NOMO-1 (cell line): ENCODE measurements around the gene ARHGAP1.

Experiments used
- DNase-seq, 2 experiments: peaks; one replicate each; lab custom pipeline; 2025; ENCODE audit not compliant: unreplicated experiment in 2 of 2; lab: John Stamatoyannopoulos, UW

Gene ARHGAP1

DNA sequence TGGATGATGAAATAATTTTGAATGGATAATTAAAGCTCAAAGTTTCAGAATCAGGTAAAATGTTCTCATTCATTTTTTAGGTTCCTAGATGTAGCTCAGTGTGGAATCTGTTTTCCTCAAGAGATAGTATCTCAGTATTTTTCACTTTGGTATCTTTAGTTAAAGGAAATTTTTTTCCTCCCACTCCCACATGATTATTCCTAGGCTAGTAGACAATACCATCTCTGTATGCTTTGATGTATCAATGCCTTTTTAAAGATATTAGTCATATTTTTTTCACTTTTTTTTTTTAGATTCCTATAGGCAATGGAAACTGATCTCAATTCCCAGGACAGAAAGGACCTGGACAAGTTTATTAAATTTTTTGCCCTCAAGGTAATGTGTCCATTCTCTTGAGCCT lies 56.4 kb downstream of the ARHGAP1 start:
- no peak for DNase-seq

DNA sequence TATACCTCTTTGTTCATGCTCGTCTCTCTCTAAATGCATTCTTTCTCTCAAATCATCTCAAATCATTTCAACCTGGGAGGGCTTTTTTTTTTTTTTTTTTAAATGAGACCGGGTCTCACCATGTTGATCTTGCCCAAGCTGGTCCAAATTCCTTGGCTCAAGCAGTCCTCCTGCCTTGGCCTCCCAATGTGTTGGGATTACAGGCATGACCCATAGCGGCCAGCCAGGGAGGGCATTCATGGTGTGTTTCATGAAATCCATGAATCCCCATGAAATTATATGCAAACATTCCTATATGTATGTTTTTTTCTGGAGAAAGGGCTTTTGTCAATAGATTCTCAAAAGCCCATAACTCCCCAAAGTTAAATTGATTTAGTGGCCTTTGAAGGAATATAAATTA lies 56.9 kb downstream of the ARHGAP1 start:
- no peak for DNase-seq

DNA sequence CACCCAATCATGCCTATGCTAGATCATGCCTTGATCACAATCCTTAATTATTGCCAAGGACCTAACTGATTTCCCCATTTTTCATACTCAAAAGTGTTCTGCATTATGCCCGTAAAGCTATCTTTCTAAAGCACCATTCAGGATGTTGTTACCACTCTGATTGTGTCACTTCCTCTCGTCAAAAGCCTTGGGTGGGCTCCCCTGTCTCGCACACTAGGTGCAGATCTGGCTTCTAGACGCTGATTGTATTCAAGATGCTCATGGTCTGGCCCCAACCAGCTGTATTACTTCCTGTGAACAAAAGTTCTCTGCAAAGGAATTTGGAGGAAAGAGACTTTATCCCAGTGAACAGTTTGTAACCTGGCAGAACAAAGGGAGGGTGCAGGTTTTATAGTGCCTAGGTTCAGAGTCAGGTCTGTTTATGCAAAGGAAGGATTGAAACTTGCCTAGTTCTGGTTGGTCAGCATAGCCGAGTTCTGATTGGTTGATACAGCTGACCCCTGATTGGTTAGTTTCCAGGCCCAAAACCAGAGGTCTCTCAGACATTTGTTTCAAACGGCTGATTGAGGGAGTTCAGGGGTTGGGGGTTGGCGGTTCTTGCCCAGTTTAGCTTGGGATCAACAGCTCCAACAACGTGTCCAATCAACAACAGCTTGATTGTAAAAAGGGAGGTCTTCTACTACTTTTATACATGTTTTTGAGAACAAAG lies 57.6 kb downstream of the ARHGAP1 start:
- no peak for DNase-seq

DNA sequence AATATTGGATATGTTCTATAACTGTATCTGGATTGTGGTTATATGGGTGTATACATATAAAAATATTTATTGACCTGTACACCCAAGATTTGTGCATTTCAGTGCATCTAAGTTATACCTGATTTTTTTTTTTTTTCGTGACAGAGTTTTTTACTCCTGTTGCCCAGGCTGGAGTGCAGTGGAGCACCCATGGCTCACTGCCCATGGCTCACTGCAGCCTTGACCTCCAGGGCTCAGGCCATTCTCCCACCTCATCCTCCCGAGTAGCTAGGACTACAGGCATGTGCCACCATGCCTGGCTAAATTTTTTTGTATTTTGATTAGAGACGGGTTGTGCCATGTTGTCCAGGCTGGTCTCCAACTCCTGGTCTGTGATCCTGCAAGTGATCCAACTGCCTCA lies 58.8 kb downstream of the ARHGAP1 start:
- DNase-seq: no peak

DNA sequence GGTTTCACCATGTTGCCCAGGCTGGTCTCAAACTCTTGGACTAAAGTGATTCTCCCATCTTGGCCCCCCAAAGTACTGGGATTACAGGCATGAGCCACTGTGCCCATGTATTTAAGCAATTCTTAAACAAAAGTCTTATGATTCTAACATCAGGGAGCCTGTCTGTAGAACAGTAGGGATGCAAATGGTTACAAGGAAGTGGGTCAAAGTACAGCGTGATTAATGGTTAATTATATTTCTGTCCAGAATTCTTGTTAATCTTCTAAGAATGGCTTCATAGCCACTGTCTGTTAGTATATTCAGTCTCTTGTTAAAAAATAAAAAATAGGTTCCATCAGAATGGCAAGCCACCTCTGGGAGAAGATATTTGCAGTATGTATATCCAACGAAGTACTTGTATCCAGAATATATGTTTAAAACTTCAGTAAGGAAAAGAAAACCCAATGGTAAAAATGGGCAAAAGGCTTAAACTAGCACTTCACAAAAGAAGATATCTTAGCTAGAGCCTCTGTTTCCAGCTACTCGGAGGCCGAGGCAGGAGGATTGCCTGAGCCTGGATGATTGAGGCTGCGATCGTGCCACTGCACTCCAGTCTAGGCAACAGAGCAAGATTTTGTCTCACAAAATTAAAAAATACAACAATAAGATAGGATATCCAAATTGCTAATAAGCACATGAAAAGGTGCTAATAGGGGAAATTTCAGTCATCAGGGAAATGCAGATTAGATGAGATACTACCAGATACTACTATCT lies 60.2 kb downstream of the ARHGAP1 start:
- no peak for DNase-seq

DNA sequence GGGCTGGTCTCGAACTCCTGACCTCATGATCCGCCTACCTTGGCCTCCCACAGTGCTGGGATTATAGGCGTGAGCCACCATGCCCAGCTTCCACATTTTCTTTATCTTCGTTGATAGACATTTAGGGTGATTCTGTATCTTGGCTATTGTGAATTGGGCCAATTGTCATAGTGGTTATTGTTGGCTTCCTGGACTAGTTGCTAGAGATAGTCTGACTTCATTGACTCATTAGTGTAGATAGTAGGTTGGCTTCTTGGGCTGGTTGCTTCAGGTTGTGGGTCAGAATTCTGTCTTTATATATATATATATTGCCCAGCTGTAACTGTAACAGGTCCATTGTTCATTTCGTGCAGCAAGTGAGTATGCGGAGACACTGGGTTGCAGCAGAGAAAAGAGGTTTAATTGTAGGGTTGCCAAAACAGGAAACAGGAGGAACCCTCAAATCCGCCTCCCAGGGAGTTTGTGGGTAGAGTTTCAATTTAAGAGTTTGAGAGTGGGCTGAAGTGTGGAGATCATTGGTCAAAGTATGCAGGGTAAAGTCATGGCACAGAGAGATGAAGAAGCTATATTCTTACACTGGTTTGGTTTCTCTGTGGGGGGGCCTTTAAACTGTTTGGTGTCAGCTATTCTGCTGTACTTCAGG lies 61.1 kb downstream of the ARHGAP1 start:
- DNase-seq: no peak

DNA sequence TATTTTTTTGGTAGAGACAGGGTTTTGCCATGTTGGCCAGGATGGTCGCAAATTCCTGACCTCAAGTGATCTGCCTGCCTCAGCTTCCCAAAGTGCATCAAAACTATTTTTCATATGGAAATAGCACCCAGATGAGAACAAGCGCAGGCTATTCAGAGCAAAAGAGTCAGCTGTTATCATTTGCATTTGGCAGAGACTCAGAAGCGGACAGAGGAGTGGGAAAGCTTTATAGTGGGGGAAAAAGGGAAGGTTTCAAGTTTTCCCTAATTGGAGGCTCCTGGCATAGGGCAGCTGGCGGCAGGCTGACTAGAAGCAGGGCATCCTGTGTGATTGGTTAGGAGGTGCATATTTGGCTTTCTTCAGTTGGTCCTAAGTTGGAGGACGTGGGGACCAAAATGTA lies 62.9 kb downstream of the ARHGAP1 start:
- no peak for DNase-seq

DNA sequence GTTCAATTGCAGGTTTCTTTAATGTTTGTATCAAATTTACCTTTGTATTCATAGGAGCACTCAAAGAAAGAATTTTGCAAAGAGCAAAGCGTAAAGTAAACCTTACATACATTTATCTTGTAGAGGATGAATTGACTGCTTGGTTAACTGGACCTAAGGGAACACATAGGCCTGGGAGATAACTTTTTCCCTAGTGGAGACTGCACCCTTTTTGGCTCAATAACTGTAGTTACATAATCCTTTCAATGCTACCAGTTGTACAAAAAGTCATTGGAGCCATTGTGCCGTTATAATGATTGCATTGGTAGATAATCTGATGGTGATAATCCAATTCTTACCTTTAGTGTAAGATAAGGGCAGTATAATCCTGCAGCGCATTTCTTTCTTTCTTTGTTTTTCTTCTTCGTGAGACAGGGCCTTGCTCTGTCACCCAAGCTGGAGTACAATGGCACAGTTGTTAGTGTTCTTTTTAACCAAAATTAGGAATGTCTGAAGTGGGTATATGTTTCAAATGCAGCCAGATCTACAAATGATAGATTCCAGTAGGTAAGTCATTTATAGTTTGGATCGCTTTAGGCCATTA lies 64.8 kb downstream of the ARHGAP1 start:
- no peak for DNase-seq

DNA sequence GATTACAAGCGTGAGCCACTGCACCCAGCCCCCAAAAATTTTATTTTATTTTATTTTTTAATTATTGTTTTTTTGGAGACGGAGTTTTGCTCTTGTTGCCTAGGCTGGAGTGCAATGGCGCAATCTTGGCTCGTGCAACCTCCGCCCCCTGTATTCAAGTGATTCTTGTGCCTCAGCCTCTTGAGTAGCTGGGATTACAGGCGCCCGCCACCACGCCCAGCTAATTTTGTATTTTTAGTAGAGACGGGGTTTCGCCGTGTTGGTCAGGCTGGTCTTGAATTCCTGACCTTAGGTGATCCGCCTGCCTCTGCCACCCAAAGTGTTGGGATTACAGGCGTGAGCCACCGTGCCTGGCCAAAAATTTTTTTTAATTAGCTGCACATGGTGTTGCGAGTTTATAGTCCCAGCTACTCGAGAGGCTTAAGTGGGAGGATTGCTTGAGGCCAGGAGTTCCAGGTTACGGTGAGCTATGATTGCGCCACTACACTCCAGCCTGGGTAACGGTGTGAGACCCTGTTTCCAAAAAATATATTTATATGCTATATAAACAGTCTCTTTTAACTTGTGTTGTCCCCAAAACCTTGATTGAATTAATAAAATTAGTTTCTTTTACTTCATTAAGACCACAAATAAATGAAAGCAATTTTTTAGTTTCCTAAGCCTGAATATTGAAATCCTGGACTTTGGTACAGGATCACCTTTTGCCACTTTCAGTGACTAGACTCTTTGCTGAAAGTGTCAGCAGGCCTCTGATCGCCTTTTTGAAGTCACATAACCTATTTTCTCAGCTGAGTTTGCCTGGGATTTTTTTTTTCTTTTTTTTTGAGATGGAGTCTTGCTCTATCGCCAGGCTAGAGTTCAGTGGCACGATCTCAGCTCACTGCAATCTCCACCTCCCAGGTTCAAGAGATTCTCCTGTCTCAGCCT lies 66.9 kb downstream of the ARHGAP1 start:
- DNase-seq: no peak

DNA sequence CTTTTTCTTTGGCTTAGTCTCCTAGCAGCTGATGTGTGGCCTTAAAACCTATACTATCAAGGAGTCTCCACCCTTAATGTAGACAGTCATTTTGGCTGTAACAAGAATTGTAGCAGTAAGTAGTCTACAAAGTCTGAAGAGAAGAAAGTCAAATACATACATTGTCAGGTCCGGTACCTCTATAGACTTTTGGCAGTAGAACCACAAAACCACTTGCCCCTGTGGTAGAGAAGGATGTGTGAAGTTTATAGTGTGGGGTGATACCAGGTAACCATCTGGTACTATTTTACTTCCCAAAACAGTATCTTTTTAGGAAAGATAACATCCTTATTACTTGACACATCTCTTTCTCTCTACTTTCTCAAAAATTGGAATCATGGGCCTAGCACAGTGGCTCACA lies 67.9 kb downstream of the ARHGAP1 start:
- no peak for DNase-seq

DNA sequence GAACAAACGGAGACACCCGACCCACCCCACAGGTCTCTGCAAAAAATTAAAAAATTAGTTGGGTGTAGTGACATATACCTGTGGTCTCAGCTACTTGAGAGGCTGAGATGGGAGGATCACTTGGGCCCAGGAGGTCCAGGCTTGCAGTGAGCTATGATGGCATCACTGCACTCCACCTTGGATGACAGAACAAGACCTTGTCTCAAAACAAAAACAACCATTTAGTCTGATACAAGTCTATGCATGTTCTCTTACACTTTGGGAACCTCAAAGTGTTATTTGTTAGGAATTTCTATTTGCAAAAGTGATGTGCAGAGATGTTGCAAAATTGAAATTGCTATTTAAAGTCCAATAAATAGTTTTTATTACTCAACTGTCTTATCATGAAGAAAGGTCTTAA lies 68.7 kb downstream of the ARHGAP1 start:
- no peak for DNase-seq

DNA sequence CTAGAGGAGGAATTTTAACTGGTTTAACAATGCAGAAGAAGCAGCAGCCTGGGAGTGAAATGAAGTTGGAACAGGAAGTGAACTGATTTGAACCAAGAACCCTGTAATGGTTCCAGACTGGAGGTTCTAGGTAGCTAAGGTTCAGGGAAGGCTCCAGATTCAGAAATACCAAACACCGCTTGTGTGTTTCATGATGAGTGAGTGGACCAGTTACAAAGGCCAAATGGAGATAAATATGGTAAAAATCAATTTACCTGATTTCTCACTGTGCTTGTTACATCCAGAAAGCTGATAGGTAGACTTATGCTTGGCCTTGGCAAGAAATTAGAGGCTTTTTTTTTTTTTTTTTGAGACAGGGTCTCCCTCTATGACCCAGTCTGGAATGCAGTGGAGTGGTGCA lies 70.2 kb downstream of the ARHGAP1 start:
- DNase-seq: no peak

DNA sequence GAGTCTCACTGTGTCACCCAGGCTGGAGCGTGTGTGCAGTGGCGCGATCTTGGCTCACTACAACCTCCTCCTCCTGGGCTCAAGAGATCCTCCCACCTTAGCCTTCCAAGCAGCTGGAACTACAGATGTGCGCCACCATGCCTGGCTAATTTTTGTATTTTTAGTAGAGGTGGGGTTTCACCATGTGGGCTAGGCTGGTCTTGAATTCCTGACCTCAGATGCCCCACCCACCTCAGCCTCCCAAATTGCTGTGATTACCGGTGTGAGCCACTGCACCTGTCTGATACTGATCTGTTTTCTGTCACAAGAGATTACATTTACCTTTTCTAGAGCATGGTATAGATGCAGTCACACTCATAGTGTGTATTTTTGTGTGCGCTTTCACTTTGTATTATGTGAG lies 71.5 kb downstream of the ARHGAP1 start:
- no peak for DNase-seq
